A549 (cell line): ENCODE data around the gene LRFN5.

Experiments used
- BHLHE40 ChIP-seq: IDR thresholded peaks from 2 replicates; pipeline ENCODE4 v1.6.1; 2012; ENCODE audit warnings: low read depth, low read length, inconsistent platforms
- CBX2 ChIP-seq: fragments of 200-600 bp; sonication (generic); IDR thresholded peaks from 2 replicates; pipeline ENCODE4 v1.6.1; 2016; ENCODE audit warnings: low read depth, mild to moderate bottlenecking, borderline replicate concordance
- CEBPB ChIP-seq, 2 experiments: fragments of >200 bp in 1 of 2; sonication (Bioruptor Twin) in 1 of 2; formaldehyde crosslinking in 1 of 2; IDR thresholded peaks; 2 replicates each; pipeline ENCODE4 v1.6.1; 2012 to 2016
- EP300 ChIP-seq, 2 experiments: fragments of >200 bp; sonication (Bioruptor Twin); formaldehyde crosslinking; IDR thresholded peaks; 2 replicates in 1 of 2; 3 replicates in 1 of 2; pipeline ENCODE4 v1.6.1; 2016 to 2017
- NR3C1 ChIP-seq: fragments of >200 bp; sonication (Bioruptor Twin); formaldehyde crosslinking; IDR thresholded peaks from 3 replicates; pipeline ENCODE4 v1.6.1; 2017
- POLR2A ChIP-seq: IDR thresholded peaks from 2 replicates; pipeline ENCODE4 v1.6.1; 2012; ENCODE audit warnings: mild to moderate bottlenecking, low read length
- RAD21 ChIP-seq, 2 experiments: fragments of >200 bp in 1 of 2; sonication (Bioruptor Twin) in 1 of 2; formaldehyde crosslinking in 1 of 2; IDR thresholded peaks in 1 of 2; conservative IDR thresholded peaks in 1 of 2; 2 replicates in 1 of 2; 3 replicates in 1 of 2; pipeline ENCODE4 v1.6.1; 2012 to 2018; ENCODE audit warnings: inconsistent platforms in 1 of 2
- RARB ChIP-seq: fragments of 250-450 bp; sonication (Bioruptor Pico); IDR thresholded peaks from 2 replicates; pipeline ENCODE4 v1.8.0; 2021; ENCODE audit warnings: mild to moderate bottlenecking, moderate library complexity
- RFX5 ChIP-seq: fragments of 450-650 bp; IDR thresholded peaks from 2 replicates; pipeline ENCODE4 v1.7.1; 2014; ENCODE audit warnings: antibody characterized with exemption, mild to moderate bottlenecking, moderate library complexity
- SMC3 ChIP-seq: fragments of >200 bp; sonication (Bioruptor Twin); formaldehyde crosslinking; IDR thresholded peaks from 3 replicates; pipeline ENCODE4 v1.6.1; 2018; ENCODE audit warnings: inconsistent platforms
- SREBF2 ChIP-seq: fragments of 450-650 bp; IDR thresholded peaks from 2 replicates; pipeline ENCODE4 v1.6.1; 2014; ENCODE audit warnings: mild to moderate bottlenecking, moderate library complexity
- TF ChIP-seq, protein P1 (sequence below): fragments of >200 bp; sonication (Bioruptor Twin); formaldehyde crosslinking; IDR thresholded peaks from 3 replicates; pipeline ENCODE4 v1.5.1; 2016
- TF ChIP-seq, protein P2 (sequence below): IDR thresholded peaks from 2 replicates; pipeline ENCODE4 v1.6.1; 2012
- TF ChIP-seq, protein P3 (sequence below): IDR thresholded peaks from 2 replicates; pipeline ENCODE4 v1.6.1; 2012

DNA sequence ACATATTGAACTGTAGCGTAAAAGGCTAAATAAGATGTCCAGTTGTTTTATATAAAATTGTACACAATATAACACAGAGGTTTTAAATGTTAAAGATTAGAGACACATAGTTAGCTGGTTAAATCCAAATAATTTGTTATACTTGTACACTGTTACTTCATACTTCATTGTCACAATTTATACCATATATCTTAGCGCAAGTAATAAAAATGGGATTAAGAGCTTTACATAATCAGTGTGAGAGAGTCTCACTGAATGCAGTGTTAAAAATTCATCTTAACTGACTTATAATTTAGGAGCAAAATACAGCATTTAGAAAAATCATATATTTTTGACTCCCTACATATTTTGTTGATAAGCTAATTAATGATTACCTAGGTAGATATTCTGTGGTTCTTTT, 36.1 kb downstream of the LRFN5 start:
- TF ChIP-seq, protein P1, sequence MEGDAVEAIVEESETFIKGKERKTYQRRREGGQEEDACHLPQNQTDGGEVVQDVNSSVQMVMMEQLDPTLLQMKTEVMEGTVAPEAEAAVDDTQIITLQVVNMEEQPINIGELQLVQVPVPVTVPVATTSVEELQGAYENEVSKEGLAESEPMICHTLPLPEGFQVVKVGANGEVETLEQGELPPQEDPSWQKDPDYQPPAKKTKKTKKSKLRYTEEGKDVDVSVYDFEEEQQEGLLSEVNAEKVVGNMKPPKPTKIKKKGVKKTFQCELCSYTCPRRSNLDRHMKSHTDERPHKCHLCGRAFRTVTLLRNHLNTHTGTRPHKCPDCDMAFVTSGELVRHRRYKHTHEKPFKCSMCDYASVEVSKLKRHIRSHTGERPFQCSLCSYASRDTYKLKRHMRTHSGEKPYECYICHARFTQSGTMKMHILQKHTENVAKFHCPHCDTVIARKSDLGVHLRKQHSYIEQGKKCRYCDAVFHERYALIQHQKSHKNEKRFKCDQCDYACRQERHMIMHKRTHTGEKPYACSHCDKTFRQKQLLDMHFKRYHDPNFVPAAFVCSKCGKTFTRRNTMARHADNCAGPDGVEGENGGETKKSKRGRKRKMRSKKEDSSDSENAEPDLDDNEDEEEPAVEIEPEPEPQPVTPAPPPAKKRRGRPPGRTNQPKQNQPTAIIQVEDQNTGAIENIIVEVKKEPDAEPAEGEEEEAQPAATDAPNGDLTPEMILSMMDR = no peak
- TF ChIP-seq POLR2A = no peak
- no peak for TF ChIP-seq SMC3
- TF ChIP-seq, protein P2, sequence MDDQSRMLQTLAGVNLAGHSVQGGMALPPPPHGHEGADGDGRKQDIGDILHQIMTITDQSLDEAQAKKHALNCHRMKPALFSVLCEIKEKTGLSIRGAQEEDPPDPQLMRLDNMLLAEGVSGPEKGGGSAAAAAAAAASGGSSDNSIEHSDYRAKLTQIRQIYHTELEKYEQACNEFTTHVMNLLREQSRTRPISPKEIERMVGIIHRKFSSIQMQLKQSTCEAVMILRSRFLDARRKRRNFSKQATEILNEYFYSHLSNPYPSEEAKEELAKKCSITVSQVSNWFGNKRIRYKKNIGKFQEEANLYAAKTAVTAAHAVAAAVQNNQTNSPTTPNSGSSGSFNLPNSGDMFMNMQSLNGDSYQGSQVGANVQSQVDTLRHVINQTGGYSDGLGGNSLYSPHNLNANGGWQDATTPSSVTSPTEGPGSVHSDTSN = no peak
- no peak for TF ChIP-seq EP300 (IDR thresholded peaks at IDR 0.05)
- no peak for TF ChIP-seq CEBPB (IDR thresholded peaks at IDR 0.05)
- no peak for TF ChIP-seq CBX2
- TF ChIP-seq, protein P3, sequence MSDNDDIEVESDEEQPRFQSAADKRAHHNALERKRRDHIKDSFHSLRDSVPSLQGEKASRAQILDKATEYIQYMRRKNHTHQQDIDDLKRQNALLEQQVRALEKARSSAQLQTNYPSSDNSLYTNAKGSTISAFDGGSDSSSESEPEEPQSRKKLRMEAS = no peak
- TF ChIP-seq BHLHE40 = no peak
- TF ChIP-seq SREBF2 = no peak
- no peak for TF ChIP-seq RFX5
- TF ChIP-seq NR3C1 = no peak
- TF ChIP-seq RARB (CRISPR knock-in tag) = no peak
- TF ChIP-seq RAD21 (conservative IDR thresholded peaks at IDR 0.05 in 1 of 2, IDR thresholded peaks at IDR 0.05 in 1 of 2) = no peak
